ENCODE measurements around the gene WDSUB1. TPM values are rescaled to one million over a fixed set of nuclear protein-coding genes. Genes with fewer than 3 reads are reported as not detected.

WDSUB1 gene
- total RNA-seq, 1 experiment from 2014 or later = 6.9 TPM

DNA sequence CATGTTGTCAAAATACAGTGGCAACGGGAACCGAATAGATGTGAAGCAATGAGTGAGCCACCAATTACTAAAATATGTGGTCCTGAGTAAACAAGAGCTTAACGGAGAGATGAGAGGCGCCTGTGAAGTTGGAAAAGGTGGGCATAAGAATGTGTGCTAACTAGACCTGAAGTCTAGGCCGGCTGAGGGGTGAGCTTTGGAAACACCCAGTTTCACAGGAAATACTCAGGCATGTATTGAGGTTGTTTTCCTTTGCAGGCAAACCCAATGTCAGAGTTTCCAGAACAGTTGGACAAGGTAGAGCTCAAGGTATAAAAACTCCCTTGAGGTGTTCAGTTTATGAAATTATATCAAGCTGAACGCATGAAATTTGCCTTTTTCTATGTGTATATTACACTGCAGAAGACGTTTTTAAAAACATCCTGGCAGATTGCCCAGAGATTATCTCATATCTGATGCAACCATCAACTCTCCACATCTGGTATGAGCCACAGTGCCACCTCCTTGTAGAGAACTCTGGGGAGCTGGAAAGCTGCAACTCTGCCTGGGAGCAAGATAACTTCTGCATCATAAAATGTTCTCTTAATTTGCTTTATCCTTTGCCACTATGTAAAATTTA is 3.9 kb upstream of the WDSUB1 start:
- no peak for TF ChIP-seq EZH2 (IDR thresholded peaks at IDR 0.05; ENCODE audit: low read depth)
- TF ChIP-seq, protein P1, sequence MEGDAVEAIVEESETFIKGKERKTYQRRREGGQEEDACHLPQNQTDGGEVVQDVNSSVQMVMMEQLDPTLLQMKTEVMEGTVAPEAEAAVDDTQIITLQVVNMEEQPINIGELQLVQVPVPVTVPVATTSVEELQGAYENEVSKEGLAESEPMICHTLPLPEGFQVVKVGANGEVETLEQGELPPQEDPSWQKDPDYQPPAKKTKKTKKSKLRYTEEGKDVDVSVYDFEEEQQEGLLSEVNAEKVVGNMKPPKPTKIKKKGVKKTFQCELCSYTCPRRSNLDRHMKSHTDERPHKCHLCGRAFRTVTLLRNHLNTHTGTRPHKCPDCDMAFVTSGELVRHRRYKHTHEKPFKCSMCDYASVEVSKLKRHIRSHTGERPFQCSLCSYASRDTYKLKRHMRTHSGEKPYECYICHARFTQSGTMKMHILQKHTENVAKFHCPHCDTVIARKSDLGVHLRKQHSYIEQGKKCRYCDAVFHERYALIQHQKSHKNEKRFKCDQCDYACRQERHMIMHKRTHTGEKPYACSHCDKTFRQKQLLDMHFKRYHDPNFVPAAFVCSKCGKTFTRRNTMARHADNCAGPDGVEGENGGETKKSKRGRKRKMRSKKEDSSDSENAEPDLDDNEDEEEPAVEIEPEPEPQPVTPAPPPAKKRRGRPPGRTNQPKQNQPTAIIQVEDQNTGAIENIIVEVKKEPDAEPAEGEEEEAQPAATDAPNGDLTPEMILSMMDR (conservative IDR thresholded peaks at IDR 0.05) = no peak
- no peaks in the 10 kb centered on the region for H4K20me1 ChIP-seq (ENCODE audit: insufficient read depth)
- H2AFZ ChIP-seq = peak overlapping the region; percentile 51; the same call in 1 of the 2 replicates
- no peak overlapping the region for H3K4me3 ChIP-seq
- intact Hi-C loops (cut with micrococcal nuclease; ENCODE audit: unreplicated experiment) = no loop called here
- POLR2A ChIA-PET (ENCODE audit: unreplicated experiment) = no interaction called here
- no peak overlapping the region for H3K27ac ChIP-seq
- no peaks in the 10 kb centered on the region for H3K9me3 ChIP-seq (ENCODE audit: insufficient read depth, low read depth)
- peak overlapping the region; percentile 40; the same call in 1 of the 2 replicates for H3K4me2 ChIP-seq
- H3K27me3 ChIP-seq (ENCODE audit: insufficient read depth, low read depth) = no peaks in the 10 kb centered on the region
- H3F3A ChIP-seq (ENCODE audit: insufficient read depth, low read depth) = 0 out of 2 replicates have a peak, but pooled peaks cover 7% of the 10 kb centered on the region
- DNase-seq = no peak
- BruUV-seq (replicated peaks) = no TSS peak
- peaks cover 6% of the 10 kb centered on the region; the same call in 1 of the 2 replicates for H3K79me2 ChIP-seq (ENCODE audit: low read depth)
- CTCF ChIA-PET = no interaction called here
- H3K9me2 ChIP-seq (ENCODE audit: insufficient read depth) = no peaks in the 10 kb centered on the region
- H3K36me3 ChIP-seq (ENCODE audit: low read depth) = no peaks in the 10 kb centered on the region
- peaks cover 22% of the 10 kb centered on the region for H3K4me1 ChIP-seq (replicated peaks; ENCODE audit: insufficient read depth)

DNA sequence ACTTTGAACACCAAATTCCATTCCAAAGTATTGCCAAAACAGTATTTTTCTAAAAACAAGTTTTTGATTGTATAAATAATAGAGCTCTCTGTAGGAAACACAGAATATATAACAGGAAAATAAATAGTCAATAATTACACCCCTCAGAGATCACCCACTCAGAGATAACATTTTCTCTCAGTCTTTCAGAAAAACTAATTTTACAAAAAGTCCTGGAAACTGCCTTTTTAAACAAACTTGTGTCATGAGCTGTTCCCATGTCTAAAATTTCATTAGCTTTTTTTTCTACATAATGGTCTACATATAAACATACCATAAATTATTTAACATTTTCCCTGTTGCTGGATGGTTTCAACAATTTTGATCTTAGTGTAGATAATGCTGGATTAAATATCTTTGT is 1.2 kb upstream of the WDSUB1 start:
- Histone ChIP-seq H3K4me2 (peak overlapping the region; percentile 77; the same call in 1 of the 2 replicates), H3K27ac (peak overlapping the region; percentile 77; the same call in 1 of the 2 replicates), H3K79me2 (ENCODE audit: low read depth) (peaks cover 16% of the 10 kb centered on the region; the same call in 1 of the 2 replicates), H4K20me1 (ENCODE audit: insufficient read depth) (no peaks in the 10 kb centered on the region), H3K36me3 (ENCODE audit: low read depth) (no peaks in the 10 kb centered on the region), H2AFZ (peak overlapping the region; percentile 87; the same call in 1 of the 2 replicates), H3K4me3 (no peak overlapping the region; the same call in 1 of the 2 replicates), H3K9me2 (ENCODE audit: insufficient read depth) (no peaks in the 10 kb centered on the region), H3K9me3 (ENCODE audit: insufficient read depth, low read depth) (no peaks in the 10 kb centered on the region), H3K4me1 (replicated peaks; ENCODE audit: insufficient read depth) (peaks cover 24% of the 10 kb centered on the region), H3K27me3 (ENCODE audit: insufficient read depth, low read depth) (no peaks in the 10 kb centered on the region), H3F3A (ENCODE audit: insufficient read depth, low read depth) (0 out of 2 replicates have a peak, but pooled peaks cover 7% of the 10 kb centered on the region)
- CTCF ChIA-PET = no interaction called here
- intact Hi-C loops (cut with micrococcal nuclease; ENCODE audit: unreplicated experiment) = no loop called here
- BruUV-seq (replicated peaks) = no TSS peak
- no peak for TF ChIP-seq EZH2 (IDR thresholded peaks at IDR 0.05; ENCODE audit: low read depth)
- TF ChIP-seq, protein P1 (conservative IDR thresholded peaks at IDR 0.05) = no peak
- POLR2A ChIA-PET (ENCODE audit: unreplicated experiment) = no interaction called here
- DNase-seq = no peak

DNA sequence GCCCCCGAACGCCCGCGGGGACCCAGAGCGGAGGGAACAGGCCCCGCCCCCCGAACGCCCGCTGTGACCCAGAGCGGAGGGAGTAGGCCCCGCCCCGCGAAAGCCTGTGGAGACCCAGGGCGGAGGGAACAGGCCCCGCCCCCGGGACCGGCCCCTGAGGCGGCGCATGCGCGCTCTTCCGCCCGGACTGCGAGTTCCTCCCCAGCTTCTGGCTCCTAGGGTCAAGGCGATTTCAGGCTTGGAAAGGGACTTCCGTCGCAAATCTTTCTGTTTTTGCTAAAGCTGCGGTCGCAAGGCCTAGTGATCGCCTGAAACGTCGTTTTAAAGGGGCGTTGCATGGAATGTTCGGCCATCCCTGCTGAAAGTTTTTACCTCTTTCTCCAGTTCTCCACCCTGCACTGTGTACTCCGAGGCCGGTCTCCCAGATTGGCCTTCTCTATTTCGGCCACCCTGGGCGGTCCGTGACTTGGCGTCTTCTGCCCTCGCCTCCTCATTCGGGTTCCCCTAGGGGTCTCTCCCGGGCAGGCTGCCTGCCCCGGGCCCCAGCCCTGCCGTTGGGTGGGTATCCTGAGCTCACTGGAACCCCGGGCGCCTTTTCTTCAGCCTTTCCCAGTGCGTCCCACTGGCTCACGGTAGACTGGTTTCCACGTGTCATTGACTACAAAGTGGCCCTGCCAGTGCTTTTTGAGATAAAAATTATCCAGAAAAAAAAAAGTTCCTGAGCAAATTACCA is 372 bp upstream of the WDSUB1 start:
- H4K20me1 ChIP-seq (ENCODE audit: insufficient read depth) = no peaks in the 10 kb centered on the region
- ChIA-PET POLR2A (ENCODE audit: unreplicated experiment) (interaction anchor here (0.7 kb wide), 1 partner anchor 425 kb away, joined by 3 read pairs; no protein-coding TSS in a partner anchor), CTCF (no interaction called here)
- no peak for TF ChIP-seq EZH2 (IDR thresholded peaks at IDR 0.05; ENCODE audit: low read depth)
- TF ChIP-seq, protein P1 (conservative IDR thresholded peaks at IDR 0.05) = no peak
- no peaks in the 10 kb centered on the region for H3K27me3 ChIP-seq (ENCODE audit: insufficient read depth, low read depth)
- H3K4me3 ChIP-seq = peak overlapping the region; percentile 80
- H3K36me3 ChIP-seq (ENCODE audit: low read depth) = no peaks in the 10 kb centered on the region
- no peaks in the 10 kb centered on the region for H3K9me2 ChIP-seq (ENCODE audit: insufficient read depth)
- H3K4me2 ChIP-seq = peak overlapping the region; percentile 77
- H3K9me3 ChIP-seq (ENCODE audit: insufficient read depth, low read depth) = no peaks in the 10 kb centered on the region
- H2AFZ ChIP-seq = peak overlapping the region; percentile 87
- intact Hi-C loops (cut with micrococcal nuclease; ENCODE audit: unreplicated experiment) = no loop called here
- H3K79me2 ChIP-seq (ENCODE audit: low read depth) = peaks cover 16% of the 10 kb centered on the region; the same call in 1 of the 2 replicates
- peak; percentile 84 to 96 for DNase-seq
- H3K4me1 ChIP-seq (replicated peaks; ENCODE audit: insufficient read depth) = peaks cover 24% of the 10 kb centered on the region
- BruUV-seq (replicated peaks) = TSS peak; percentile 100
- peak overlapping the region; percentile 77 for H3K27ac ChIP-seq
- 0 out of 2 replicates have a peak, but pooled peaks cover 7% of the 10 kb centered on the region for H3F3A ChIP-seq (ENCODE audit: insufficient read depth, low read depth)

Data from PC-9 (cell line).